Measurements from ENCODE around the gene FILIP1L.

FILIP1L gene

GRCh38 chr3:99885851-99886250 is 228.4 kb downstream of the FILIP1L start:
- DNase-seq (ENCODE audit: low spot score): no peak

DNA sequence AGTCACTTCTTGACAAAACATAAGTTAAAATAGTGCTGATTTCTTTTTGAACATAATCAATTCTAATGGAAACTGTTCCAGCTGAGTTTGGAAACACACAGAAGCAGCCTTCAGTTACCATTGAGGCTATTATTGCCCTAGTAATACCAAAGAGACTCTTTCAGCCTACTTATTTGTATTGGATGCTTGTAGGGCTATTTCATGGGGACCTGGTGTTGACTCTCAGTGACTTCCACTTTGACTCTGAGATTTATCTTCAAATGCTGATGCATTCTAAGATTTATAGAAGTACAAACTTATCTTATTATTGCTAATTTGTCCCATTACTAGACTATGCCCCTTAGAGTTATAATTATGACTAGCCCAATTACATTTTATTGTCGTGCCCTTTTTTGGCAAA is 229.2 kb downstream of the FILIP1L start:
- DNase-seq (ENCODE audit: low spot score): no peak

DNA sequence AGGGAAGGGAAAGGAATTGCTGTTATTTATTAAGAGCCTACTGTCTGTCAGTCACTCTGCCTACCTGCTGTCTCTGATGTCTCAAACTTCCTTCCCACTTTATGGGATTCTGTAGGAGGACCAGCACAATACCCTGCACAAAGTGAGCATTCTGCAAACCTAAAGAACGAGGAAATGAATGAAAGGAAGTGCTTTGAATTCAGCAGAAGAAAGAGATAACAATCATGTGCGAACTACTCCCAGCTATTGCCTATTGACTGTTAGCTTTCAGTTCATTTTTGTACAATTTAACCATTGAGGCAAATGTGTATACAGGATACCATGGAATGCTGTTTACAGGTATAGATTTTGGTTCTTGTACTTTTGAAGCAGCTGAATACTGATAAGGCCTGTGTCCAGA is 229.8 kb downstream of the FILIP1L start:
- DNase-seq (ENCODE audit: low spot score): no peak

- DNase-seq (ENCODE audit: low spot score): no peak
These were observed 230.6 kb downstream of the FILIP1L start for GRCh38 chr3:99883693-99884092.

DNA sequence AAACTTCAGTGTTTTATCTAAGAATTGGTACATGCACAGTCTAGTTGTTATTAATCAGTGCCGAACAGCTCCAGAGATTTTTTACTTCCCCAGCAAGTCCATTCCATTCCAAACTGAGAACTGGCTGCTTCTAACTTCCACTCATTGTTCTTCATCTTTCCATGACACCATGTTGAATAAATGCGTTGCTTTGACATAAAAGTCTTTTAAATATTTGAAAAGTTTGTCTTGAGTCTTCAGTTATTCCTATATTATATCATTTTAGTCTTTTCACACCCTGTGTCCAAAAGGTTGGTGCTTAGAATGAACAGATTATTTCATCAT is 231.2 kb downstream of the FILIP1L start:
- DNase-seq (ENCODE audit: low spot score): no peak

- no peak for DNase-seq (ENCODE audit: low spot score)
These were observed 231.7 kb downstream of the FILIP1L start for GRCh38 chr3:99882436-99883137.

DNA sequence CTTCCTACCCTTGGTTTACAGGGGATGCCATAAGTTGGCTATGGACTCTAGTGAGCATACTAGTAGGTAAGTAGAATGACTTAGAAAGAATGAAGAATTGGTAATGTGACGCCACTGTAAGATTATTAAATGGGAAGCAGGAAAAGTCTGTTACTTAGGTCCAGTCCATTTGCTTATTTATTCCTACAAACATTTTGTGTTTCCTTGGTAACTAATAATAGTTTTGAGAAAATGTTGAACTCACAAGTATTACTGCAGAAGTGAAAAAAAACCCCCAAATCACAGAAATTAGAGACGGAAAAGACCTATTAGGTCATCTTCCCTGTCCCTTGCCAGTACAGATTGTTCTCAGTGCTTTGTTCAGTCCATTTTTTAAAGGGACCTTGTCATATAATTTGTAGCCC is 233.2 kb downstream of the FILIP1L start:
- no peak for DNase-seq (ENCODE audit: low spot score)

DNA sequence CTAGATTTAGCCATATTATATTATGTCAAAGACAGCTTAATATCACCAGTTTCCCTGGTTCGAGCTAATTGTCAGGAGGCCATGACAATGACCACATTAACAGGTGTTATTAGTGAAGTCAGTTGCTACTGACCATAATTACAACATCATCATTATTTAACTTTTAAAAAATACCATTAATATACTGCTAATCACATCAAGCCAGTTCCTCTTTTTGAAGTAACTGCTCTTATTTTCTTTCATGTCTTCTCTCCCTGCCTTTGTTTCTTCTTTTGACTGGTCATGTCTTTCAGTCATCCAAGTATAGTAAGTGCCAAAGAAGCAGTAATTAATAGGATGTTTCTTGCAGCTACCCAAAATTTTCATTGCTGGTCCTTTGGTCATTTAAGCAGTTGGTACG is 235.0 kb downstream of the FILIP1L start:
- no peak for DNase-seq (ENCODE audit: low spot score)

- peak; percentile 70 for DNase-seq (ENCODE audit: low spot score)
These were observed 236.3 kb downstream of the FILIP1L start for GRCh38 chr3:99878005-99878404.

GRCh38 chr3:99877031-99877579 is 237.2 kb downstream of the FILIP1L start:
- DNase-seq (ENCODE audit: low spot score): no peak

DNA sequence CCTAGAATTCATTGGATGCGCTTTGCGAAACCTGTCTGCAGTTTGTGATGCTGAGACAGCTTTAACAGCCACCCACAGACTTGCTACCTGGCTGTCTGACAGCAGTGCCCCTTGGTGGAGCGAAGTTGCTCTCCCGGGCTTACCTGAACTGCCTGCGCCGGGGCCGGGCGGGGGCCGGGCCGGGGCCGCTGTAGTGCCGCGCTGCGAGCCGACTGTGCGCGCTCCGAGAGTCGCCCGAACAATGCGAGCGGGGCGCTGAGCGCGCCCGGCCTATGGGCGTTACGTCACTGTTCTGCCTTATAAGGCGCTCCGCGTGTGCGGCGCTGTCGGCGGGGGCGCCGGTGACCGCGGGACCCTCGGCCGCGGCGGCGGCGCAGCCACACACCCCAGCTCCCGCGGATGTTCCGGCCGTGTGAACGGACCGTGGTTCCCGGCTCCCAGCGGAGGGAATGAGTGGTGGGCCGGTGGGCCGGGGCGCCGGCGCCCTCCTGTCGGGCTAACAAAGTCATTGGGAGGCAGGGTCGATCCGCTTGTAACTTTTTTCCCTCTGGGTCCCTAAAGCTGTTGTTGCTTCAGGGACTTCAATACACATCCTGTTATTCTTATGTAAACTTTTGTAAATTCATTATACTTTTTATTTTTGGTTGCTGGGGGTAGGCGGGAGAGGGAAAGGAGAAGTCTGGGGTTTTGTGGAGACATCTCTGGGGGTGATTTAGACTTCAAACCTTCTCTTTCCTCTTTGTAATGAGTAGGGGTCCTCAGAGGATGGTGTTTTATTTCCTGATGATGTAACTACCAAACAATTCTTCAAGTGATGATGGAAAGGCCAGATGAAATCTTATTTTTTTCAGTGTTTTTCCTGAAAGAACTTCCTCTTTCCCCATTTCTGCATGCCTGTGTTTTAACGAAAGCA is 238.1 kb downstream of the FILIP1L start:
- DNase-seq (ENCODE audit: low spot score): peak; percentile 85

GRCh38 chr3:99875581-99875928 is 238.7 kb downstream of the FILIP1L start:
- DNase-seq (ENCODE audit: low spot score): no peak

- no peak for DNase-seq (ENCODE audit: low spot score)
These were observed 239.9 kb downstream of the FILIP1L start for GRCh38 chr3:99874237-99875002.

- DNase-seq (ENCODE audit: low spot score): no peak
These were observed 240.8 kb downstream of the FILIP1L start for GRCh38 chr3:99873269-99874102.

DNA sequence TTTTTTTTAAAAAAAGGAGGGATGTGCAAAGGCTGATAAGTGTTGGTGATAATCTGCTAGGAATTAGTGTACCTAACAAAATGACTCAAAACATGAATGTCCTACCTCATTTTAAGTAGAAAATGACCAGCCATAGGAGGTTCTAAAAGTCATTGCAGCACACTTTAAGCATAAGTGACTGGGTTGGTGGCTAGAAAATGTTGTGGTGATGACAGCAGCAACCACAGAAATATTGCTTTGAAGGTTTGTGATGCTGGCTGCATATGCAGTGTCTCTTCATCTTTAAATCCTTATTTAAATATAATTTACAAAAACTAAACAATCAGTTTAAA is 241.4 kb downstream of the FILIP1L start:
- DNase-seq (ENCODE audit: low spot score): no peak

- DNase-seq (ENCODE audit: low spot score): no peak
These were observed 242.9 kb downstream of the FILIP1L start for GRCh38 chr3:99871231-99872045.

GRCh38 chr3:99870712-99871111 is 243.6 kb downstream of the FILIP1L start:
- no peak for DNase-seq (ENCODE audit: low spot score)

GRCh38 chr3:99869621-99870020 is 244.7 kb downstream of the FILIP1L start:
- DNase-seq (ENCODE audit: low spot score): no peak

GRCh38 chr3:99868311-99868646 is 246.0 kb downstream of the FILIP1L start:
- no peak for DNase-seq (ENCODE audit: low spot score)

GRCh38 chr3:99867594-99868310 is 246.5 kb downstream of the FILIP1L start:
- no peak for DNase-seq (ENCODE audit: low spot score)
